ENCODE measurements around the gene QKI.
"Not testable (repeated sequence)": the region's sequence is repeated elsewhere in the genome, so short reads cannot be mapped to it uniquely, and the experiment has no call there.

QKI gene

GRCh38 chr6:163442336-163442735 is 27.8 kb downstream of the QKI start:
- peak in 2 of 4 experiments; percentile 30 to 38 for DNase-seq

- no peak for DNase-seq
Measured at GRCh38 chr6:163444077-163444476, 29.6 kb downstream of the QKI start.

GRCh38 chr6:163446549-163446948 is 32.0 kb downstream of the QKI start:
- no peak for DNase-seq

GRCh38 chr6:163449076-163449475 is 34.6 kb downstream of the QKI start:
- no peak for DNase-seq

- no peak for DNase-seq
Measured at GRCh38 chr6:163454425-163454824, 39.9 kb downstream of the QKI start.

- DNase-seq: no peak
Measured at GRCh38 chr6:163455552-163455951, 41.0 kb downstream of the QKI start.

- DNase-seq: peak; percentile 55 to 74 (median 69)
Measured at GRCh38 chr6:163457637-163458561, 43.4 kb downstream of the QKI start.

- no peak for DNase-seq
Measured at GRCh38 chr6:163459007-163459406, 44.5 kb downstream of the QKI start.

GRCh38 chr6:163459536-163459935 is 45.0 kb downstream of the QKI start:
- DNase-seq: no peak

GRCh38 chr6:163460307-163460782 is 45.8 kb downstream of the QKI start:
- DNase-seq: peak in 2 of 4 experiments; percentile 21 to 40

GRCh38 chr6:163461696-163462095 is 47.2 kb downstream of the QKI start:
- DNase-seq: peak in 2 of 4 experiments; percentile 23 to 30

GRCh38 chr6:163463180-163463579 is 48.7 kb downstream of the QKI start:
- no peak for DNase-seq

- no peak for DNase-seq
Measured at GRCh38 chr6:163463795-163464194, 49.3 kb downstream of the QKI start.

GRCh38 chr6:163466839-163467390 is 52.4 kb downstream of the QKI start:
- DNase-seq: no peak

- no peak for DNase-seq
Measured at GRCh38 chr6:163468738-163469137, 54.2 kb downstream of the QKI start.

GRCh38 chr6:163469459-163469985 is 55.0 kb downstream of the QKI start:
- peak in 2 of 4 experiments; percentile 37 to 46 for DNase-seq

GRCh38 chr6:163470611-163471010 is 56.1 kb downstream of the QKI start:
- no peak for DNase-seq

- DNase-seq: no peak
Measured at GRCh38 chr6:163474581-163474980, 60.1 kb downstream of the QKI start.

GRCh38 chr6:163476946-163477345 is 62.4 kb downstream of the QKI start:
- DNase-seq: not testable (repeated sequence)

GRCh38 chr6:163483107-163483506 is 68.6 kb downstream of the QKI start:
- DNase-seq: no peak

- no peak for DNase-seq
Measured at GRCh38 chr6:163485388-163485851, 70.9 kb downstream of the QKI start.

- peak in 1 of 4 experiments; percentile 41 for DNase-seq
Measured at GRCh38 chr6:163486821-163487220, 72.3 kb downstream of the QKI start.

GRCh38 chr6:163487606-163488005 is 73.1 kb downstream of the QKI start:
- DNase-seq: peak in 2 of 4 experiments; percentile 44 to 49

All from suppressor macrophage (primary cell).